ACC112 (cell line): Measurements from ENCODE around the gene SFXN2.
"Not testable (repeated sequence)": the region's sequence is repeated elsewhere in the genome, so short reads cannot be mapped to it uniquely, and the experiment has no call there.

ENCODE experiments used
- H2AFZ ChIP-seq: fragments of 200-600 bp; sonication (generic); one replicate; pipeline ENCODE4 v1.6.0; 2017; ENCODE audit warnings: antibody characterized with exemption, low read length; ENCODE audit not compliant: unreplicated experiment
- H3K27ac ChIP-seq: fragments of 200-600 bp; sonication (generic); 2 replicates; pipeline ENCODE4 v1.5.1; 2014; ENCODE audit warnings: low read depth, mild to moderate bottlenecking, antibody characterized with exemption, low read length, moderate library complexity
- H3K27me3 ChIP-seq: fragments of 200-600 bp; sonication (generic); 2 replicates; pipeline ENCODE4 v1.6.1; 2014; ENCODE audit warnings: mild to moderate bottlenecking, antibody characterized with exemption, low read length, moderate library complexity, mixed read lengths; ENCODE audit not compliant: insufficient read depth
- H3K36me3 ChIP-seq: fragments of 200-600 bp; sonication (generic); 2 replicates; pipeline ENCODE4 v1.6.1; 2016; ENCODE audit warnings: mild to moderate bottlenecking, antibody characterized with exemption, low read length, moderate library complexity, mixed read lengths; ENCODE audit not compliant: insufficient read depth
- H3K4me1 ChIP-seq: fragments of 200-600 bp; sonication (generic); one replicate; pipeline ENCODE4 v1.6.1; 2016; ENCODE audit warnings: low read length, mixed read lengths; ENCODE audit not compliant: insufficient read depth, unreplicated experiment, control insufficient read depth
- H3K4me3 ChIP-seq: fragments of 200-600 bp; sonication (generic); 2 replicates; pipeline ENCODE4 v1.5.1; 2014; ENCODE audit warnings: mild to moderate bottlenecking, low read depth, low read length
- H3K79me2 ChIP-seq: fragments of 200-600 bp; sonication (generic); one replicate; pipeline ENCODE4 v1.6.0; 2016; ENCODE audit warnings: low read length; ENCODE audit not compliant: control insufficient read depth, unreplicated experiment, insufficient read depth

The SFXN2 gene

GRCh38 chr10:102682981-102683380 lies 31.5 kb upstream of the SFXN2 start:
- Histone ChIP-seq H3K79me2 (no peaks in the 10 kb centered on the region), H3K27me3 (no peaks in the 10 kb centered on the region), H3K36me3 (no peaks in the 10 kb centered on the region), H2AFZ (no peak overlapping the region), H3K4me1 (no peaks in the 10 kb centered on the region), H3K4me3 (no peak overlapping the region), H3K27ac (no peak overlapping the region)

GRCh38 chr10:102683736-102684135 lies 30.7 kb upstream of the SFXN2 start:
- H3K79me2 ChIP-seq = no peaks in the 10 kb centered on the region

GRCh38 chr10:102691285-102692066 lies 23.0 kb upstream of the SFXN2 start:
- Histone ChIP-seq H3K4me3 (no peak overlapping the region), H2AFZ (no peak overlapping the region), H3K4me1 (no peaks in the 10 kb centered on the region), H3K36me3 (peaks cover 4% of the 10 kb centered on the region; the same call in 1 of the 2 replicates), H3K27ac (no peak overlapping the region), H3K79me2 (no peaks in the 10 kb centered on the region), H3K27me3 (no peaks in the 10 kb centered on the region)

More at GRCh38 chr10:102683736-102684135, 30.7 kb upstream of the SFXN2 start:
- Histone ChIP-seq H3K4me3 (no peak overlapping the region), H3K27me3 (no peaks in the 10 kb centered on the region), H2AFZ (no peak overlapping the region), H3K36me3 (no peaks in the 10 kb centered on the region), H3K27ac (no peak overlapping the region), H3K4me1 (no peaks in the 10 kb centered on the region)

- peaks cover 19% of the 10 kb centered on the region for H3K36me3 ChIP-seq
Measured at GRCh38 chr10:102695401-102695800, 19.0 kb upstream of the SFXN2 start.

GRCh38 chr10:102696736-102697135 lies 17.7 kb upstream of the SFXN2 start:
- Histone ChIP-seq H3K27me3 (no peaks in the 10 kb centered on the region), H3K4me3 (no peak overlapping the region), H3K36me3 (peaks cover 19% of the 10 kb centered on the region), H3K79me2 (no peaks in the 10 kb centered on the region), H3K4me1 (no peaks in the 10 kb centered on the region), H2AFZ (no peak overlapping the region), H3K27ac (no peak overlapping the region)

More at GRCh38 chr10:102695401-102695800, 19.0 kb upstream of the SFXN2 start:
- H2AFZ ChIP-seq, H3K27ac ChIP-seq, H3K4me1 ChIP-seq, H3K4me3 ChIP-seq, H3K79me2 ChIP-seq, H3K27me3 ChIP-seq: not testable (repeated sequence)

- no peaks in the 10 kb centered on the region for H3K27me3 ChIP-seq
- H3K4me3 ChIP-seq = no peak overlapping the region
- H3K27ac ChIP-seq = no peak overlapping the region
- no peak overlapping the region for H2AFZ ChIP-seq
- H3K79me2 ChIP-seq = no peaks in the 10 kb centered on the region
- no peaks in the 10 kb centered on the region for H3K4me1 ChIP-seq
- H3K36me3 ChIP-seq = peaks cover 19% of the 10 kb centered on the region
Measured at GRCh38 chr10:102698894-102699293, 15.5 kb upstream of the SFXN2 start.

GRCh38 chr10:102701272-102701671 lies 13.2 kb upstream of the SFXN2 start:
- peaks cover 8% of the 10 kb centered on the region for H3K4me1 ChIP-seq
- no peak overlapping the region for H3K27ac ChIP-seq

GRCh38 chr10:102701796-102702195 lies 12.6 kb upstream of the SFXN2 start:
- H3K36me3 ChIP-seq = peaks cover 12% of the 10 kb centered on the region
- peaks cover 3% of the 10 kb centered on the region for H3K79me2 ChIP-seq

More at GRCh38 chr10:102701272-102701671, 13.2 kb upstream of the SFXN2 start:
- Histone ChIP-seq H3K79me2 (peaks cover 3% of the 10 kb centered on the region), H3K27me3 (no peaks in the 10 kb centered on the region), H3K36me3 (peaks cover 15% of the 10 kb centered on the region), H2AFZ (no peak overlapping the region), H3K4me3 (no peak overlapping the region)

GRCh38 chr10:102702742-102703141 lies 11.7 kb upstream of the SFXN2 start:
- Histone ChIP-seq H2AFZ (no peak overlapping the region), H3K4me1 (peaks cover 12% of the 10 kb centered on the region), H3K27ac (no peak overlapping the region), H3K27me3 (no peaks in the 10 kb centered on the region), H3K36me3 (peaks cover 8% of the 10 kb centered on the region; the same call in 1 of the 2 replicates), H3K4me3 (no peak overlapping the region), H3K79me2 (peaks cover 3% of the 10 kb centered on the region)

More at GRCh38 chr10:102701796-102702195, 12.6 kb upstream of the SFXN2 start:
- H3K4me1 ChIP-seq = peaks cover 8% of the 10 kb centered on the region
- no peak overlapping the region for H3K4me3 ChIP-seq
- no peak overlapping the region for H2AFZ ChIP-seq
- H3K27me3 ChIP-seq = no peaks in the 10 kb centered on the region
- no peak overlapping the region for H3K27ac ChIP-seq

GRCh38 chr10:102704915-102705314 lies 9.5 kb upstream of the SFXN2 start:
- Histone ChIP-seq H3K27me3 (no peaks in the 10 kb centered on the region), H2AFZ (no peak overlapping the region), H3K79me2 (peaks cover 3% of the 10 kb centered on the region), H3K4me3 (no peak overlapping the region), H3K4me1 (peaks cover 12% of the 10 kb centered on the region), H3K36me3 (no peaks in the 10 kb centered on the region), H3K27ac (no peak overlapping the region)

GRCh38 chr10:102705531-102705930 lies 8.9 kb upstream of the SFXN2 start:
- Histone ChIP-seq H2AFZ (no peak overlapping the region), H3K36me3 (no peaks in the 10 kb centered on the region), H3K79me2 (peaks cover 10% of the 10 kb centered on the region), H3K4me1 (peaks cover 17% of the 10 kb centered on the region), H3K27me3 (no peaks in the 10 kb centered on the region), H3K4me3 (no peak overlapping the region), H3K27ac (no peak overlapping the region)
